Measurements from ENCODE around the gene COL25A1.
A peak's percentile ranks its signal among the peaks of the same experiment; 100 is the strongest.

The COL25A1 gene

DNA sequence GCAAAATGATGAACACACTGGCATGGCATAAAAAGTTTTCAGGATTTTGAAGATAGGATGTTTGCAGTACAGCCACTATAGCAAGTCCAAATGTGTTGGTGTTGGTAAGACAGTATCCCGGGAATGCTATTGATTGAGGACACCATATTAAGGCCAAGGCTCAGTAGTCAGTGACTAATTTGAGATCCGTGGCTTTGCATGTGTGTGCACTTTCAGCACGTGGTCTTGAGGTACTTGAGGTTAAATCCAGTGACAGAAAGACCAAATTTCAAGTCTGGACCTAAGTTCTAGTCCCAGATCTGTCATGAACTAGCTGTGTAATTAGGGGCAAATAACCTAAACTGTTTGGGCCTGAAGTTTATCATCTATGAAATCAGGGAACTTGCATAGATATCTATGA, 463.1 kb downstream of the COL25A1 start:
- no peak for DNase-seq

DNA sequence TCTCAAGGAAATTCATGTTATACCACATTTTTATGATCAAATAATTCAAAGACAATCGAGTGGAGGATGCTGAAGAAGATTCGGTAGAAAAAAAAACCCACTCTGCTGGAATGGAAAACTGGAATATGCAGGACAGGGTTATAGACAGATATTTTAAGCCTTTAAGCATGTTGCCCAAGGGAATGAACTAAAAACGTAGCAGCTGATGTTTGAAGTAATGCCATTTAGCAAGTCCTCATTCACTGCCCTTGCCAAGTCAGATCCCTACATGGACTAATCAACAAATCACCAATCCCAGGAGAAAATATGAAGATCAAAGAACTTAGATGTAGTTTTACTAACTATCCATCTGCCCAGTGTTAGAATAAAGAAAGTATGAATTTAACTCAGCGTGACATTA, 464.0 kb downstream of the COL25A1 start:
- no peak for DNase-seq

DNA sequence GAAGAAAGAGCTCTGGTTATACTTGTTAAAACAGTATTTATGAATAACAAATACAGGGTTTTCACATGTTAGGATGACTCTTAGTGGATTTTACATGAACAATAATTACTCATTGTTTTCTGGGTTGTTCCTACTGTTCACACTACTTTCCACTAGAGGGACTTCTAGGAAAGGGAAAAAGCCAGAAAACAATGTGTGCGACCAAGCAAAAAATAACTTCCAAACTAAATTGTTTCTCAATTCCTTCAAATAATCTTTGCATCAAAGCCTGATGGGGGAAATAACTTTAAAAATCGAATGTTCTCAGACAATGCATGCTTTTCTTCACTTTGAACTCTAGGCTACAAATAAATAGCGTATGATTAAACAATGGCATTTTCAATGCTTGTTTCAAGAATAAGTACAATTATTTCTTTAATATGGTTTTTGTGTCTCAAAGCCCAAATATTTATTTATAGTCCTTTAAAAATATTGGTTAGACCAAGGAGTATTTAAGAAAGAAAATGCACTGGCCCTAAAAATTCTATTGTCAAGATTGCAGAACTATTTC, 467.5 kb downstream of the COL25A1 start:
- peak; percentile 25 for DNase-seq

DNA sequence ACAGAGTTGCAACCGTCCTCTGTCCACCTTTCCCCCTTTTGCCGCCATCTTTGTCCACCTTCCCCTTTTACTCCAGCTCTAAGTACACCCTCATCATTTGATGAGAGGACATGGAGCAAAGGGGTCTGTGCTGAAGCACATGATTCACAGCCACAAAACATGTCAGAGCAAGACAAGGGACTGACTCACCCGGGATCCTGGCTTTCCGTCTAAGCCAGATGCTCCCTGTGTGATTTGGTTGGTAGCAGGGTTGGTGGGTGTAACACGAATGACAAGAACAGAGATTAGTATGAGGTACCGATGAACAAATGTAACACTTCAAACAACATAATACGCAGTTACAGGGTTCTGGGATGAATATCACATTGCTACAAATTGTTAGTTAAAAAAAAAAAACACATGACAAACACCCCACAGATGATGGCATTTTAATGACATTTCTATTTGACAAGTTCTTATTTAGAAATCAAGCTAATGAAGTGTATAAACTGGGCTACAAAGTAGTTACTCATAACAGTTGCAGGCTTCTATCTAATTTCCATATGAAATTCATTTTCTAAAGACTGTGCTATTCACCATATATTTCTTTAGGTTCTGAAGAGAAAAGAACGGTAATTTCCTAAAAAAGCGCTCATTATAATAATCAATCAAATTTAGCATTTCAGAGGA, 468.2 kb downstream of the COL25A1 start:
- DNase-seq = no peak

DNA sequence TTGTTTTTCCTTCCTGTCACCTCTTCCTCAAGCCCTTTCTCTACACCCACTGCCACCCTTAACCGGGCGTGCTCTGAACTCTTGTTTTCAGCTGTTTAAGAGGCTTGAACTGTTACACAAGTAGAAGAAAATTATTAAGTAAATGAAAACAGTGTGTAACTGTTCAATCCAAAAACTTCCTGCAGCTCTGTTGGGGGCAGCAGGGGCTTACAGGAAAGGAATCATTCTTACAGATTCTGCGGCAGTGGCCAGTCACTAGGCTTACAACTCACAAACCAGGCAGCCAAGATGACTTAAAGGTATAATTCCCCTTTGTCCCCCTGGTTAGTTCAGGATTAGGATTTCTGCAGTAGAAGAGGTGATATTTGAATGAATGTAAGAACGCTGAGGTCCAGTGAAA, 469.4 kb downstream of the COL25A1 start:
- DNase-seq = no peak

DNA sequence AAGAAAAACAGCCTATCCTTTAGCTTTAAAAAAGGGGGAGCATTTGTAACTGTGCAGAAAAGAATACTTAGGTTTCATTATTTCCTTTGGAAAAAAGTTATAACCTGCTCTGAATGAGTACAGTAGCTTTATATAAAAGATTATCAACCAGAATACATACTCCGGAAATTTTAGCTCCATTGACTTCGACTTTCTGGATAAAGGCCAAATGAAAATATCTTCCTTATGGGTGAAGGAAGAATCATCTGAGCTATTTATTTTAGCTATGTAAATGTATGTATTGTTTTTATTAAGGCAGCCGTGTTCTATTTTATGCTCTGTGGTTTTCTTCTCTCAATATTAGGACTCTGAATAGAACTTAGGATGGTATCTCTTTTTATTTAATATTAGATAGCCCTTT, 470.6 kb downstream of the COL25A1 start:
- no peak for DNase-seq

DNA sequence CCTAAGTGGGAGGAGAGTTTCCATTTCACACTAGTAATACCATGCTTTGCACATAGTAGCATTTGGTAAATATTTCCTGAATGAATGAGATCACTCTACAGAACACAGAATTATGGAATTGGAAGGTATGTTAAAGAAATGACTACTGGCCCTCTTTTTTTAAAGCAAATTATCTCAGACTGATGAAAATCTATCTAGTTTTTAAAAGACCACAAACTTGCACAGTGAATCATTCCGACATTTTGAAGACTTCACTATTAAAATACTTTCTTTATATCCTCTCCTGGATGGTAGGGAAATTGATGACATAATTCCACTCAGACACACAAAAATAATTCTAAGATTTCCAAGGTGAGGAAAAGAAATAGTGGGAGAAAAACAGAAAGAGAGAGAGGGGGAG, 471.2 kb downstream of the COL25A1 start:
- no peak for DNase-seq

DNA sequence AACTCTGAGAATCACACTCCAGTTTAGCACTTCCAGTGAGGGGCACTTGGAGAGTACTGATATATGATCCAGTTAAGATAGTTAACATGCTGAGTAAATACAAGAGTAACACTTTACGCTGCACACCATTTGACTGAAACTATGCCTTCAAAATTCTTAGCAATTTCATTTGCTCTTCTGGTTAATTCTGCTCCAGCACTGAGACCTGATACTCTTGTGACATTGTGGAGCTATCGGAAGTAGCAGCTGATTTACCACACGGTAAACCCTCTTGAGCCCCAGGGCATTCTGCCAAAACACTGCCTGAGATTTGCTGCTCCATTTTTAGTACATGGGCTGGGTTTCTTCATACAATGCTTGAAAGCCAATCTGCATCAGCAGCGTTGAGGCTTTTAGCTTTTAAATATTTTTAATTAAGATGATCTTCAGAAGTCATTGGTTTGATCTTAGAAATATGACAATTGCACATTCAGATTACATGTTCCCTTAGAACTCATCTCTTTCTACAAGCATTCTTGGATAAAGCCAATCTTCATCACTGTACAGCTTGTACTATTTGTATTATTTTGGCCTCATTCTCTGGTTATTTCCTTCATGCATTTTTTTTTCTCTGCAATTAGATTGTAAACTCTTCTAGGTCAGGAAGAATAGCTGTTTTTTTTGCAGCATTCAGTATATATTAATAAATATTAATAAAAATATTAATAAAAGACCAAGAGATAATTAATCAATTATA, 471.8 kb downstream of the COL25A1 start:
- DNase-seq = peak; percentile 84

DNA sequence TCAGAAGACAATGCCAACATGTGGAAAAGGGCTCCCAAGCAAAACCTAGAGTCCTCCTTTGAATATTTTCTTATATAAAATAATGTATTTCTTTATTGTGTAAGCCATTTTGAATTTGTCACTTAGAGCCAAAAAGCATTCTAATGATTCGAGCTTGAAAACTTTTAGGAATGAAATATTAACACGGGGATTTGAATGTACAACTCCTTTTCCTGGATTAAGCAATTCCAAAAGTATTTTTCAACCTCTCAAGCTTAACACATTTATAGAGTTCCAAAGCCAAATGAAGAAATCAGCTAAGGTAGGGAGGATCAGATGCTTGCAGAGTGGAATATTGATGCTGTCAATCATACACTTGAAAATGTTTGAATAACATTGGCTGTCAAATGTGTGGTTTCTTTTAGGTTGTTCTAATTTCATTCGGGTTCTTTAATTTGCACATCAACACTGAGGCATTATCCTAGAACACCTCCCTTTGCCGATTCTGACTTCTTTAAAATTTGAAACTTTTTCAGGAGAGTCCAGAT, 472.4 kb downstream of the COL25A1 start:
- DNase-seq = no peak

DNA sequence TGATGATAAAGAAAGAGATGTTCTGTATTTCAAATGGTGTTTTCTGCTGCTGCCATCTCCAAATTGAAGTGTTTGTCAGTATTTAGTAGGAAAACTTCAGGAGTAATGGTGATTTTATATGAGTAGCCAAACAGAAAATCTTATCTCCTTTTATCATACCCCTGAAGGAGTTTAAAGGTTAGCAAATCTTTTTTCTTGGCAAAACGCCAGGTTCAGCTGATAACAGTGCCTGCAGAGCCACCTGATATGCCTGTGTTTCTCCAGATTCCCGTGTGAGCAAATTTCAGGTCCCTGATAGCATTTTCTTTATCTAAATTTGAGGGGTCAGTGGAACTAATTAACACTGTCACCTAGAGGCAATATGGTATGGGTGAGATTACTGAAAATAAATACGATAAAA, 473.8 kb downstream of the COL25A1 start:
- no peak for DNase-seq

DNA sequence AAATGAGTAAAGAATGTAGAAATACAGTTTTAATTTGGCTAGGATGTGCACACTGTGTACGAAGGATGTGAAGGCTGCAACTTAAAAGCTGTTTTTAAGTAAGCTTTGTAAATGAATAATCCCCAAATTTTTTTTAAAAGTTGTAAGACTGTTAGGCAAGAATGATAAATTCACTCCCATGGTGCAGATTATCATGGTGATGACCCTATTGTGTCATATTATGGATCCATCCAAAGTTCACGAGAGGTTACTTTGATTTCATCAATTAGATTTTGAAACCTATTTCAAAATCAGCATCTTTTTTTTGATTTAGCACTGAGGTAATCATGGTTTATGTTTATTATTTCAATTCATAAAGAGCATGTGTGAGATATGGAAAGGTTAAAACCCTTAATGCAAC, 476.7 kb downstream of the COL25A1 start:
- no peak for DNase-seq

DNA sequence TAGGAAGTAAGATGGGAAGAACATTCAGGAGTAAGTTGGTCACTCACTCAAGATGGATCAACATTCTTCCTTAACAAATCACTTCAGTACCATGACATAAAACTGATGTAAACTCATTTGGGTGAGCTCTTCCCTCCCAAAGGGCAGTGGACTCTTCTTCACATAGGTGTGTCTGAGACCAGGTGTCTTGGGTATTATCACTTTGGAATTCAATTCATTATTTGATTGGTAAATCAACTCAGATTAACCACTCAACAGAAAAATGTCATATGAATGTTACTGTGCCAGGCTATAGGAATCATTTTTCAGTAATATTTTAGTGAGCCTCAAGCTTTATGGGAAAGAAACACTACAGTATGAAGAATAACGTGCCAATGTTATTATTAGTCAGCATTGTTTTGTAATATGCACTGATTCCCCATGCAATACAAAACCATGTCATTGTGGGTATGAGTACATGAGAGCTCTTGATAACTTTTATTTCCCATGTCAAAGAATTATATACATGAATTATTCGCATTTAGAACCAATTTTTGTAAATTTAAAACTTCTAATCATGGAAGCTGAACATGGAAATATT, 481.0 kb downstream of the COL25A1 start:
- DNase-seq = no peak

DNA sequence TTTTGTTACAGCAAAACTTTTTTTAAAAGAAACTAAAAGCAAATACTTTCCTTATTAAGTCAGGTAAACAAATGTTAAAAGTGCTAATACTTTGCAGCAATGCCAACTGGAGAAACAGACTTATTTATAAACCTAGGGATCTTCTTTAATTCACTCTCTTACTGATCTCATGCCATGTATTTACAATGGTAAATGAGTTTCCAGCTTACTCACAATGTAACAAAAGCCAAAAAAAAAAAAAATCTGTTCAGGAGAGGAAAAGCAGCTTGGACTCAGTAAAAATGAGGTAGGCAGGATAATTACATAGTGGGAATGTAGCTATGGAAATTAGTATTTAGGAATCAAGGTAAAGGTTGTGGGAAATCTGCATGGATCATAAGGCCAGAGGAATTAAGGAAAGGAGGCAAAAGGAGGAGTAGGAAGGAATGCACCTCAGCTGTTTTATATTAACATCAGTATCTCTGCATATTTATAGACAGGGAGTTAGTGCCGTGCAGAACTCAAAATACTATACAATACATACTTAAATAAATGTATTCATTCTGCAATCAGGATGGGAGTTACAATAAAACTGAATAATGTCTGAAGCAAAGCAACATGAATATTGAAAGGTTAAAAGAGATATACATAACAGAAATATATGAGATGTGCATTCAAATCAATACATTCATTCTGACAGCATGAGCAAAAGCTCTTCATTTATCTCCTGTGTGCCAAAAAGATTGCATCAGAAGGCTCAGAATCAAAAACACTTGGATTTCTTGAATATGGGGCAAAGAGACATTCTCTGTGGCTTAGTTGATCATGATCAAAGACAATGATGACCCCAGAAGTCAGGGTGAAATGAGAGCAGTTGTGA, 481.7 kb downstream of the COL25A1 start:
- no peak for DNase-seq

DNA sequence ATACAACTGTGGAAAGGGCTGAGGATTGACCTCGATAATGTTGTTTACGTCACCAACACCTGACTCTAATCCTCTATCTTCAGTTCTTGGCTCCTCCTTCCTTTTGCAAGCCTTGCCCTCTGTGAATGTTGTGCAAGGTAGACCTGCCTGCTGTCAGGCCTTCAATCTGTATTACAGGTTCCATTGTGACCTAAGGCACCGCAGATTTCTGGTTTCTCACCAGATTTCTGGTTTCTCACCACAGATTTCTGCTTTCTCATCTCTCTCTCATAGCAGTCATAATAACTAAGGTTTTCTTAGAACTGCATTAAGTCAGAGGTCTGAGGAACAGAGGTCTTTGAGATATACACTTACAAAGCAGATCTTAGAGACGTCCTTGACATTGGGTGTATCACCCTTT, 488.1 kb downstream of the COL25A1 start:
- DNase-seq = no peak

DNA sequence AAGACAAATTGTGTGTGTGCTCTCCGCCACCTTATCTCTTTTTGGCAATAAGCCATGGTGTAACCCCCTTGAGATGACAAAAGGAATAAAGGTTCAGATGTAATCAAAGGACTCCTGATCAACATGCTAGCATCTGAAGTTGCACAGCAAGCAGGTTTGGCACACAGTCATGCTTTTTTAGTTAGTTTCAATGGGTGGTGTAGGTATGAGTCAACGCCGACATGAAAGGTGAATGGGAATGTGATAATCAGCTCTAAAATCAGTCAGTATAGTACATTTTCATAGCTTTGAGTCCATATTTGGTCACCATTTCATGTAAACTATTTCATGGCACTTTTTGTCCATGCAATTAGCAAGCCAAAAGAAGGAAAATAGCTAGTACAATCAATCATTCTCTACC, 489.2 kb downstream of the COL25A1 start:
- no peak for DNase-seq

DNA sequence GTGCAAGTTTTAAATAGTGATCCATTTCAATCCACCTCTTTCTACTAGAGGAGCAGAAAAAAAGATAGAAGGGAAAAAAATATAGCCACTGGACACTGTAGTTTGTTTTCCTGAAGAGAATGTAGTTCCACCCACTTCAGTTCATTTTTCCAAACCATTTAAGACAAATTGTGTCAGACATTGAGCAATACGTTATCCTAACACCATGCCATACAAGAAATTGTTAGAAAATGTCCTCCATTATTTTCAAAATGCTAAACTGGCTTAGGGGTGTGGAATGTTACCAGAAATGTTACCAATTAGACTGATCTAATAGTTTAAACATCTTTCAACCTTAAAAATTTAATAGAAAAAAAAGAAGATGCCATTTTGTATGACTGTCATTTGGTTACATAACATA, 491.0 kb downstream of the COL25A1 start:
- DNase-seq = no peak

DNA sequence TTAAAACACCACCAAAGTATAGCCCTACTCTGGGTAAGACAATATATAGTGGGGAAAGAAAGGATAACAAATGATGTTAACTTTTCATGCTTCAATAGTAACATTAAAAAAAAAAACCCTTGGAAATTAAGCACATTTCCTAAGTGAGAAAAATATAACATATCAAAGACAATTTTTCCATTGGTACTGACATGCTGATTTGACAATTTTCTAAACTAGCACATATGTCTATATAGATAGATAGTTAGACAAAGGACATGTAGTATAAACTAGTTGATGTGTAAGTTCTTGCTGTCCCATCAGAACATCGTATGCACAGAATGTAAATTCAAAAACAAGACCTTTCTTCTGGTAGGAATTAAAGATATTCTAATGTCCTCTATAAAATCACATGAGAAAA, 492.4 kb downstream of the COL25A1 start:
- no peak for DNase-seq

DNA sequence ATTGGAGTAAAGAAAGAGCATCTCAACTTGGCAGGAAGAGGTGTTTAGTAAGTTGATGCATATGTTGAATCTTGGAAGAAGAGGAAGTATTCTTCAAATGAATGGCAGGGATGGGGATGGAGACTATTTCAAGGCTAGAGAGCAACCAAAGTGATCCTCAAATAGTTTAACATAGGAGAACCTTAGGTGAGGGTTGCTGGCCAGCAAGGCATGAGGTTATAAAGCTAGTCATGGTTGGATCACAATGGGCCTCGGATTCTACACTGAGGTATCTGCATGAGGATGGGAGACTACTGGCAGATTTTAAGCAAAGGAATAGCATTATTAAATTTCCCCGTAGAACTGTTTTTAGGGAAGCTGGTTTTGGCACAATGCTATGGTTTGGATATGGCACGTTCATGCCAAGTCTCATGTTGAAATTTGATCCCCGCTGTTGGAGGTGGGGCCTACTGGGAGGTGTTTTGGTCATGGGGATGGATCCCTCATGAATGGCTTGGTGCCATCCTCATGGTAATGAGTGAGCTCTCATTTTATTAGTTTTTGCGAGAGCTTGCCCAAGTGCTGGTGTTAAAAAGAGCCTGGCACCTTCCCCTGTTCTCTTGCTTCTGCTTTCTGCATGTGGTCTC, 497.7 kb downstream of the COL25A1 start:
- no peak for DNase-seq

DNA sequence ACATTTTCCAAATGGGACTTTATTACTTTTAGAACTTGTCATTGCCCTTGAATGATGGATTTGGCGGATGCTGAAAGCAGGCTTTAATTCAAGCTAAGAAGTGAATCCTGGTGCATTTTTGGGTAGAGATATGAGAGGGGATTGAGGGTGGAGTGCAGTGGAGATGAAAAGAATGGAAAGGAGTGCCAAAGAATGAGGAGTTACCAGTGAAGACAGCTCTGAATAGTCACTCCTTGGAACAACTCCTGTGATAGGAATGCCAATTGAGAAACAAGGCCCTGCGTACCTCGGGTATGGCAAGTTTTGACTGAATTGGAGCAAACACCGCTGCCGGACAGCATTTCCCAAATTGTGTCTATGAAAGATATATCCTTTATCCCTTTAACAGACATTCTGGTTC, 503.2 kb downstream of the COL25A1 start:
- DNase-seq = no peak

DNA sequence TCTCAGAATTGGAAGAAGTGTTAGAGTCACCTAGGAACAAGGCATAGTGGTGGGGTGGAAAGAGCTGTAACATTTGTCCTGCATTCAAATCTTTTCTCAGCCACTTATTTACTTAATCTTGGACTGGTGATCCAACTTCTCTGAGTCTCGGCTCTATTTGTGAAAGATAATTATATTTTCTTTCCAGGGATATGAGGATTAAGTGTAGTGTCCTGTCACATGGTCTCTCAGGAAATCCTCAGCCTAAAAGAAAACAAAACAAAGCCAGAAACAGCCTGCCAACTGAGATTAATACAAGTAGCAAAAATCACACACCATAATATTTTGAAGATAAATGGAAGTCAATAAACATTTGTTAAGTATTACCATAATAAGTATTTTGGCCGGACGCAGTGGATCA, 506.3 kb downstream of the COL25A1 start:
- no peak for DNase-seq

DNA sequence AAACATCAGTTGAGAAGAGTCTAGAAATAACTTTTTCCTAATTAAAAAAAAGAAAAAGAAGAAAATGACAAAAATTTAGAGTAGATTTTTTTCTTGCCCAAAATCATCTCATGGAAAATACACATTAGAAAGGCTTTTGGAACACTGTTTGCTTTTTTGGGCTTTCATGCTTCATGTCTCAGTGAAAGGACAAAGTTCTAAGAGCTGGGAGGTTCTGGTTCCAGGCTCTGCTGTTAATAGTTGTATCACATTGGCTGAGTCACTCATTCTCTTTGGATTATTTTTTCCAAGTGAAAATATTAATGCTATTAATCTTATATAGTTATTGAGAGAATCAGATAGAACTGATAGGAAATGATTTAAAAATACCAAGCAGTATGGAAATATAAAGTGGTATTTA, 506.7 kb downstream of the COL25A1 start:
- DNase-seq = no peak

DNA sequence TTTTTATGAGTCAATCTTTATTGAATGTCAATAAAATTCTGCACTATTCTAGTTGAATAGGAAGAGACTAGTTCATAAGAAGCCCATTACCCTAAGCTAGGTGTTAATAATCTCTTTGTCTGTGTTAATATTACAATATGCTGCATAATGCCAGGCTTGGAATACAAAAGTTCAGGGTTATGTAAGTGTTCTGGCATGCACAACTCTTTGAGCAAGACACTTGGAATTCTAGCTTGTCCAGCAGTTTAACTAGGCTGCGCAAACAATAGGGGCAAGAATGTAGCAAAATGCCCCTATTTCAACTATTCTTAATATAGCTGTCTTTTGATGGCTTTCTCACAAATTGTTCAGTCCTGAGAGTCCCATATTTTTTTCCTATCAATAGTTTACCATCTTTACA, 508.3 kb downstream of the COL25A1 start:
- no peak for DNase-seq

DNA sequence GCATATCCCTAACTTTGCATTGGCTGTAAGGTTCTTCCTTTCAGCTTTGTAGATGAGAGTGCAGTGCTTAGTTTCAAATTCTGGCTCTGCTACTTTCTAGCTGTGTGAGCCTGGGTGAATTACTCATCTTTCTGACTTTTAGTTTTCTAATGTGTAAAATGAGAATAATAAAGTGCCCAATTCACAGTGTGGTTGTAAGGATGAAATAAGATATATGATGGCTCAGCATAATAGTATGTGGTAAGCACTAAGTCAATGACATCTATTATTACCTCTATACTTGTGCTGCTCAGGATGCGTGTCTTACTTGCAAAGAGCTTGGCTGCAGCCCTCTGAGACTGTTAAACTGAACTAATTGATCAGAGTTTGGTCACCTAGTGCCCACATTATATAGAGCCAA, 509.0 kb downstream of the COL25A1 start:
- DNase-seq = no peak
